HG02642 (cell line): ENCODE results near the gene MYO7A.

ENCODE experiments used
- ATAC-seq: cut with Tn5 transposase; IDR thresholded peaks from one replicate; pipeline ENCODE4 v1.9.1; 2021; ENCODE audit warnings: mild to moderate bottlenecking; ENCODE audit not compliant: unreplicated experiment, poor library complexity

Gene MYO7A

GRCh38 chr11:77195071-77195755, 67.2 kb downstream of the MYO7A start:
- no peak for ATAC-seq

DNA sequence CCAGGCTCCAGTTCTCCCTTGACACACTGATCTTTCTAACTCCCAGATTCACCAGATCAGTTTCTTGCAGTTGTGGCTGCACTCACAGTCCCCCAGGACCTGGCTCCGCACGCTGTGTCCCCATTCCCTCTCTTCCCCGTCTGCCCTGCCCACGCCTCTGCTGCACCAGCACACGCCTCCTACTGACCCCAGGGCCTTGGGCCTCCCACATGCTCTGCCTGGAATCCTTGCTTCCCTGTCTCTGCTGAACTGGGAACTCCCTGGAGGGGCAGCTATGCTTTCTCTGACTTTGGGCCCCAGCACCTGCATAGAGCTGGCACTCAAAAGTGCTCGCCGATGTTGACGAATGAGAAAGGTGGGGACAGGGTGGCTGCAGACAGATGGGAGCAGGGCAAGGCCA, 68.9 kb downstream of the MYO7A start:
- no peak for ATAC-seq

DNA sequence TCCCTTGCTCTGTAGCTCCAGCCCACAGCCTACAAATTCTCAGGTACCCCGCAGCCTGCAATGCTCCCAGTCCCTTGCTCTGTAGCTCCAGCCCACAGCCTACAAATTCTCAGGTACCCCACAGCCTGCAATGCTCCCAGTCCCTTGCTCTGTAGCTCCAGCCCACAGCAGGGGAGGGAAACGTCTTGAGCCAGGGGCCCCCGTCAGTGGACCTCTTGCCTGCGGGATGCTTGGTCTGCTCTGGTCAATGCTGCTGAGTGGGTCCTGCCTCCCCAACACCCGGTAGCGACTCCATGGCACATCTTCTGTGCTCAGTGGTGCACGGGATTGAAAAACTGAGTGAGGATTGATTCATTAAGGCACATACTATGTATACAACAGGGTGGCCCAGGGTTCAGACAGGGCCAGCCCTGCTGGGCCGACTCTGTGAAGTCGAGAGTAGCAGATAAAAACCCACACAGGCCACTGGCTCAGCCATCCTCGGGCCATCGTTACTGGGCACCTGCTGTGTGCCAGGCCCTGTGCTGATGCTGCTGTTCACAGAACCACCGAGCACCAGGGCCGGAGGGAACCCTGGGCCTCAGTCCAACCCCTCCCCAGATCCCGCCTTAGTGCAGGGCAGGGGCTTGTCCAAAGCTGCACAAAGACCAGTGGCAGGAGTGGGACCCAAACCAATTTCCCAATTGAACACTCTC, 69.7 kb downstream of the MYO7A start:
- no peak for ATAC-seq

- no peak for ATAC-seq
These were observed 70.4 kb downstream of the MYO7A start for GRCh38 chr11:77198440-77198849.

GRCh38 chr11:77199137-77199745, 71.2 kb downstream of the MYO7A start:
- no peak for ATAC-seq

GRCh38 chr11:77200351-77201268, 72.6 kb downstream of the MYO7A start:
- no peak for ATAC-seq

DNA sequence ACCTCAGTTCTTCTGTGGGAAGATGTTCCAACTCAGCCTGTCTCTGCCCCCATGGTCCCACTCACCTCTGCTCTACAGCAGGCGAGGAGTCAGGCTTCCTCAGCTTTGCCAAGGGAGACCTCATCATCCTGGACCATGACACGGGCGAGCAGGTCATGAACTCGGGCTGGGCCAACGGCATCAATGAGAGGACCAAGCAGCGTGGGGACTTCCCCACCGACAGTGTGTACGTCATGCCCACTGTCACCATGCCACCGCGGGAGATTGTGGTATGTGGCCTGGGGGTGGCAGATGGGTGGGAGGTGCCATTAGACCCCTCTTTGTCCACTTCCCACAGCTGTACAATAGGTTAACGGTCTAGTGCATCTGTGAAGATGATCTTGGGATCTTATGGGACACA, 73.3 kb downstream of the MYO7A start:
- ATAC-seq: no peak

GRCh38 chr11:77201991-77202841, 74.2 kb downstream of the MYO7A start:
- ATAC-seq: no peak

GRCh38 chr11:77202941-77203900, 75.2 kb downstream of the MYO7A start:
- no peak for ATAC-seq

- ATAC-seq: no peak
These were observed 76.1 kb downstream of the MYO7A start for GRCh38 chr11:77203901-77204753.

DNA sequence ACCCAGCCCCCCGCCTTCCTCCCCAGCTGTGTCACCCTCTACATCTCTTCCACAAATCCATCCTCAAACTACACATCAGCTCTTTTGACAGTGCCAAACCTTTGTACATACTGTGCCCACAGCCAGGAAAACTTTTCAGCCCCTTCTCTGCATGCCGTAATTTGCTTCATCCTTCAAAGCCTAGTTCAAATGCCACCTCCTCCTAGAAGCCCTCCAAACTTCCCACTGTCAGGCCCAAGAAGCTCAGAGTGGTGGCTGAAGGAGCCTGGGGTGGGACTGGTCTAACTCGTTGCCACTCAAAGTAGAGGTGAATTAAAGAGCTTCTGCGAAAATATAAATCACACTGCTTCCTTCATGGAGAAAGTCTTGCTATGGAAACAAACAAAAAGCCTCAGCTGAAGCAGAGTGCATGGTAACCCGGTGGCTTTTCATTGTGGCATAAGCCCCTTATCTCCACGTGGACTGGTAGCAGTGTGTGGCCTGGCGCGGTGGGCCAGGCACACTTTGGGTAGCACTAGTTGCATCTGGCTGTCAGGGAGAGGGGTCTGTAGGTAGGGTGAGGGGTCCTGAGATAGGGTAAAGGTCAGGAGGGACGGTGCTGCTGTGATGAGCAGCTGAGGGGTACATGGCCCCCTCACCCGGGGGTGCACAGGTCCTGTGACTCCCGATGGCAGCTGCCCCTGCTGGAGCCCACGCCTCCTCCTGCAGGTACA, 76.9 kb downstream of the MYO7A start:
- ATAC-seq: no peak

- no peak for ATAC-seq
These were observed 77.6 kb downstream of the MYO7A start for GRCh38 chr11:77205467-77206263.

- no peak for ATAC-seq
These were observed 78.4 kb downstream of the MYO7A start for GRCh38 chr11:77206264-77207018.

DNA sequence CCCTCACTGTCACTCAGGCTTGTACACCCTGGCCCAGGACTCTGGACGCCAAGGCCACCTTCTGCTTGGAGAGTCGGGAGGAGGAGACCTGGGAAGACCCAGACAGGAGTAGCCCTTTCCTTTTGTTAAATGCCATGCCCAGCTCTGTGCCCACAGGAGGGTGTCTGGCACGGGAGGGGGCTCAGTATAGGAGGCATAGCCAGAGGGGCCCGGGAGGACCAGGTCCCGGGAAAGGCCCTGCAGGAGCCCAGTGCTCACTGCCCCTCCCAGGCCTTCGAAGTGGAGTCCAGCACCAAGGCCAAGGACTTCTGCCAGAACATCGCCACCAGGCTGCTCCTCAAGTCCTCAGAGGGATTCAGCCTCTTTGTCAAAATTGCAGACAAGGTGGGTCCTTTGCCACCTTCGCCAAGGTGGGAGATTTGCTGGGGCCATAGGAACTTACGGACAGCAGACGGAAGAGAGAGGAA, 79.0 kb downstream of the MYO7A start:
- no peak for ATAC-seq

GRCh38 chr11:77207618-77208313, 79.7 kb downstream of the MYO7A start:
- no peak for ATAC-seq
